HAP-1 (cell line): ENCODE measurements around the gene KCNK4.
A peak's percentile ranks its signal among the peaks of the same experiment; 100 is the strongest.
"Not testable (repeated sequence)": the region's sequence is repeated elsewhere in the genome, so short reads cannot be mapped to it uniquely, and the experiment has no call there.

ENCODE experiments used
- DNase-seq, 2 experiments: peaks; one replicate each; pipeline ENCODE4 v3.0.0-alpha.2; 2016 to 2020; ENCODE audit warnings: low spot score in 2 of 2
- H3K27me3 ChIP-seq: fragments of 250-450 bp; sonication (Bioruptor Pico); 2 replicates; pipeline ENCODE4 v1.5.1; 2020; ENCODE audit warnings: low read depth, mild to moderate bottlenecking, moderate library complexity
- H3K36me3 ChIP-seq: fragments of 250-450 bp; sonication (Bioruptor Pico); replicated peaks from 2 replicates; pipeline ENCODE4 v1.5.1; 2020; ENCODE audit warnings: mild to moderate bottlenecking
- H3K4me1 ChIP-seq: fragments of 250-450 bp; sonication (Bioruptor Pico); 2 replicates; pipeline ENCODE4 v1.5.1; 2020; ENCODE audit warnings: mild to moderate bottlenecking
- H3K4me3 ChIP-seq: fragments of 250-450 bp; sonication (Bioruptor Pico); 2 replicates; pipeline ENCODE4 v1.5.1; 2020; ENCODE audit warnings: mild to moderate bottlenecking, moderate library complexity
- H3K9me3 ChIP-seq: fragments of 250-450 bp; sonication (Bioruptor Pico); 2 replicates; pipeline ENCODE4 v1.5.1; 2020; ENCODE audit warnings: mild to moderate bottlenecking, moderate library complexity
- in situ Hi-C: fragments of 300-500 bp; cut with MboI; formaldehyde crosslinking; loops from 3 replicates; pipeline ENCODE4 v1.14.3; 2020; ENCODE audit warnings: low sequenced_read_pairs, inconsistent platforms, mixed read lengths

KCNK4 gene

DNA sequence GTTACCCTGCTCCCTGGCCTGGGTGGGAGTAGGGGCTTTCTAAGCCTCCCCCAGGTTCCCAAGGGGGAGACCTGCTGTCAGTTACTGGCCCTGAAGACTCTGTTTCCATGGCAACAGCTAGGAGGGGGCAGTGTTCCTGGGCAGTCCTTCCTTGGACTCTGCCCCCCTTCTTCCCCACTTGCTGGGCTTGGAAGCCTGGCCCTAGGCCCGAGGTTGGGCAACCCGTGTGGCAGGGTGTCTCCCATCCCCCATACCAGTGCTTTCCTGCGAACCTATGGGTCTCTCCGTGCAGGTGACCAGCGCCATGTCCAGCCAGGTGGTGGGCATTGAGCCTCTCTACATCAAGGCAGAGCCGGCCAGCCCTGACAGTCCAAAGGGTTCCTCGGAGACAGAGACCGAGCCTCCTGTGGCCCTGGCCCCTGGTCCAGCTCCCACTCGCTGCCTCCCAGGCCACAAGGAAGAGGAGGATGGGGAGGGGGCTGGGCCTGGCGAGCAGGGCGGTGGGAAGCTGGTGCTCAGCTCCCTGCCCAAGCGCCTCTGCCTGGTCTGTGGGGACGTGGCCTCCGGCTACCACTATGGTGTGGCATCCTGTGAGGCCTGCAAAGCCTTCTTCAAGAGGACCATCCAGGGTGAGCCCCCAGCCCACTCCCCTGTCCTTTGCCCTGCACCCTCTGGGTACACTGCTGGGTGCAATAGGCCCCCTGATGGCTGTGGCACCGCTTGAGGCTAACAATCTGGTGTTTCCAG is 15.9 kb downstream of the KCNK4 start:
- H3K9me3 ChIP-seq, result no peaks in the 10 kb centered on the region
- no peaks in the 10 kb centered on the region for H3K27me3 ChIP-seq
- no peak for DNase-seq
- H3K4me1 ChIP-seq, result peaks cover 8% of the 10 kb centered on the region; the same call in 1 of the 2 replicates
- in situ Hi-C loops, result no loop called here
- H3K36me3 ChIP-seq, result no peaks in the 10 kb centered on the region
- peak overlapping the region; percentile 67 for H3K4me3 ChIP-seq

DNA sequence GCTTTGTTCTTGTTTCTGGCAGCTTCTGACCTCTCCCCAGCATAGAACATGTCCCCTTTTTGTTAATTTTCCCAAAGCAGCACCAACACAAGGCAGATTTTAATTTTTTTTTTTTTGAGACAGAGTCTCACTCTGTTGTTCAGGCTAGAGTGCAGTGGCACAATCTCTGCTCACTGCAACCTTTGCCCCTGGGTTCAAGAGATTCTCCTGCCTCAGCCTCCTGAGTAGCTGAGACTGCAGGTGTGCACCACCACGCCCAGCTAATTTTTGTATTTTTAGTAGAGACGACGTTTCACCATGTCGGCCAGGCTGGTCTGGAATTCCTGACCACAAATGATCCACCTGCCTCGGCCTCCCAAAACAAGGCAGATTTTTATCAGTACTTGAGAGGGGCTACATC is 16.7 kb downstream of the KCNK4 start:
- H3K36me3 ChIP-seq, H3K4me3 ChIP-seq, H3K27me3 ChIP-seq, in situ Hi-C loops, H3K4me1 ChIP-seq, H3K9me3 ChIP-seq, DNase-seq: not testable (repeated sequence)

DNA sequence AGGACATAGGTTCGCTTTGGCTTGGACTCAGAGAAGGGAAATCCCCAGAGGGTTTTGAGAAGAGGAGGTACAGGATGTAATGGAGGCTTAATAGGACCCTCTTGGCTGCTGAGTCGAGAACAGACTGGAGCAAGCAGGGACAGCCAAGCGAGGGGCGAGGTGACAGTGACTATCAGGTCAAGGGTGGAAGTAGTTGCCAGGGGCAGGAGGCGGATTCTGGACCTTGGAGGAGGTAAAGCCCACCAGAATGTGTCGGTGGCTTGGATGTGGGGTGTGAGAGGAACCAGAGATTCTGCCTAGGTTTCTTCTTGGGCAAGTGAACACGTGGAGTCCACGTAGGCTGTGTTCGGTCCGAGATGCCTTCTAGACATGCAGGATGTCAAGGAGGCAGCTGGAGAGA is 21.8 kb downstream of the KCNK4 start:
- no peak overlapping the region for H3K4me3 ChIP-seq
- H3K4me1 ChIP-seq, result peaks cover 5% of the 10 kb centered on the region; the same call in 1 of the 2 replicates
- in situ Hi-C loops, result no loop called here
- no peak for DNase-seq
- H3K27me3 ChIP-seq, result no peaks in the 10 kb centered on the region
- H3K9me3 ChIP-seq, result no peaks in the 10 kb centered on the region
- H3K36me3 ChIP-seq, result peaks cover 37% of the 10 kb centered on the region

DNA sequence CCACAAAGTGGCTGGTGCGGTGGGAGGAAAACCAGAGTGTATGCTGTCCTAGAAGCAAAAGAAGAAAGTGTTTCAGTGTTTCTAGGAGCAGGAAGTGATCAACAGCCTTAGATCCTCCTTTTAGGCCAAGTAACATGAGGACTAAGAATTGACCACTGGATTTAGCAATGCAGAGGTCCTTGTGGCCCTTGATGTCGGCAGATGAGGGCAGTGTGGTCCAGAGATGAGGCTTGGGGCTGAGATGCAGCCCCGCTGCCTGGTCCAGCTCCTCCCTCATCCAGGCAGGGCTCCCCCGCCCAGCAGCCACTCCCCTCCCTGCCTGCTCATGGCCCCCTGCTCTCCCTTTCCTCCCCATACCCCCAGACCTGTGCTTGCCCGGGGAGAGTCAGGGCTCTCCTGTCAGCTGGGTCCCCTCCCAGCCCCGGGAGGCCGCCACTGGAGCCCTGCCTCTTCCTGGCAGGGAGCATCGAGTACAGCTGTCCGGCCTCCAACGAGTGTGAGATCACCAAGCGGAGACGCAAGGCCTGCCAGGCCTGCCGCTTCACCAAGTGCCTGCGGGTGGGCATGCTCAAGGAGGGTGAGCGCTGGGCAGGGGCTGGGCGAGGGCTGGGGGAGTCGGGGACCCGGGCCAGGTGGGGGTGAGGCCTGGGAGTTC is 22.5 kb downstream of the KCNK4 start:
- H3K9me3 ChIP-seq, result no peaks in the 10 kb centered on the region
- in situ Hi-C loops, result no loop called here
- H3K4me1 ChIP-seq, result peaks cover 5% of the 10 kb centered on the region; the same call in 1 of the 2 replicates

GRCh38 chr11:64314146-64314804 is 23.2 kb downstream of the KCNK4 start:
- Histone ChIP-seq H3K9me3 (no peaks in the 10 kb centered on the region), H3K4me1 (peaks cover 10% of the 10 kb centered on the region), H3K4me3 (no peak overlapping the region), H3K27me3 (no peaks in the 10 kb centered on the region), H3K36me3 (peaks cover 40% of the 10 kb centered on the region)
- no peak for DNase-seq
- in situ Hi-C loops, result no loop called here

More for the DNA sequence above, 22.5 kb downstream of the KCNK4 start:
- Histone ChIP-seq H3K36me3 (peaks cover 37% of the 10 kb centered on the region), H3K27me3 (no peaks in the 10 kb centered on the region), H3K4me3 (no peak overlapping the region)
- no peak for DNase-seq

GRCh38 chr11:64314805-64315561 is 23.9 kb downstream of the KCNK4 start:
- peaks cover 13% of the 10 kb centered on the region for H3K4me1 ChIP-seq
- peaks cover 45% of the 10 kb centered on the region for H3K36me3 ChIP-seq
- H3K9me3 ChIP-seq, result no peaks in the 10 kb centered on the region
- no peak overlapping the region for H3K4me3 ChIP-seq
- in situ Hi-C loops, result no loop called here
- no peaks in the 10 kb centered on the region for H3K27me3 ChIP-seq
- DNase-seq, result no peak

GRCh38 chr11:64315667-64316526 is 24.8 kb downstream of the KCNK4 start:
- Histone ChIP-seq H3K4me3 (peak overlapping the region; percentile 91), H3K4me1 (peaks cover 13% of the 10 kb centered on the region), H3K36me3 (peaks cover 49% of the 10 kb centered on the region)
- H3K27me3 ChIP-seq, H3K9me3 ChIP-seq, in situ Hi-C loops, DNase-seq: not testable (repeated sequence)

DNA sequence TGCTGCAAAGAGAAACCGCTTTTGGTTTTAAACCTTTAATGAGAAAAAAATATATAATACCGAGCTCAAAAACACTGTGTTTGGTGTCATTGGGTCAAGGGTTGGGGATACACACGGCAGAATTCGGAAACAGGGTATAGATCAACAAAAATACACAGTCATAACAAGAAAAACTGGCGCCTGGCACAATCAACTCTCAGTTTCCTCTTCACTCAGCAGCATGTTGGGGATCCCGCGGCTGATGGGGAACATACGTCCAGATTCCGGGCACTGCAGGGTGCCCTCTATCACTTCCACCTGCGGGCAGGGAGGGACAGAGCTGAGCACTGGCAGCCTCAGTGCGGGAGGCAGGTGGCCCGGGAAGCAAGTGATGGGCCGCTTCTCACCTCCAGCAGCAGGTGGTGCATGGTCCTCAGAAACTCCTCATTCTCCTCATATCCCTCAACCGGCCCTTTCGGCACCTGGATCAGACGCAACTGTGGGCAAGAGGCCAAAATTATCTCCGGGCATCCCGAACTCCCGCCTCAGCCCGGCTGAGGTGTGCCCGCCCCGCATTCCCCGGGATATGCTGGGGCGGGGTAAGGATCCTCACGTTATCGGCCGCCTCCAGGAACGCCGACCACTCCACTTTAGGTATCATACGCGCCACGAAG is 25.7 kb downstream of the KCNK4 start:
- peaks cover 13% of the 10 kb centered on the region for H3K4me1 ChIP-seq
- DNase-seq, result peak; percentile 23 to 50
- peak overlapping the region; percentile 91 for H3K4me3 ChIP-seq
- in situ Hi-C loops, result no loop called here
- no peaks in the 10 kb centered on the region for H3K27me3 ChIP-seq
- H3K36me3 ChIP-seq, result peaks cover 53% of the 10 kb centered on the region
- no peaks in the 10 kb centered on the region for H3K9me3 ChIP-seq

- peaks cover 56% of the 10 kb centered on the region for H3K36me3 ChIP-seq
Measured at GRCh38 chr11:64317325-64317960, 26.3 kb downstream of the KCNK4 start, which contains the start of gene TRMT112. Gene TRMT112, minus strand, starts transcription at chr11:64317559. Its CDS starts 33 bp downstream, at chr11:64317526.

GRCh38 chr11:64317961-64318765 is 27.1 kb downstream of the KCNK4 start, which contains the start of gene PRDX5:
Gene PRDX5, plus strand, starts transcription at chr11:64318121. Its CDS starts 95 bp downstream, at chr11:64318216.
- Histone ChIP-seq H3K4me1 (peaks cover 13% of the 10 kb centered on the region), H3K4me3 (peak within 1 kb of the TSS; percentile 91), H3K27me3 (no peaks in the 10 kb centered on the region), H3K9me3 (no peaks in the 10 kb centered on the region), H3K36me3 (peaks cover 59% of the 10 kb centered on the region)
- in situ Hi-C loops, result no loop called here
- DNase-seq, result peak; percentile 94 to 97

More at GRCh38 chr11:64317325-64317960, 26.3 kb downstream of the KCNK4 start, which contains the start of gene TRMT112:
- H3K9me3 ChIP-seq, result no peaks in the 10 kb centered on the region
- peak within 1 kb of the TSS; percentile 91 for H3K4me3 ChIP-seq
- H3K4me1 ChIP-seq, result peaks cover 13% of the 10 kb centered on the region
- H3K27me3 ChIP-seq, result no peaks in the 10 kb centered on the region
- in situ Hi-C loops, result no loop called here
- peak; percentile 98 for DNase-seq
